ENCODE results near the gene CHKB. TPM values are rescaled to one million over a fixed set of nuclear protein-coding genes. Genes with fewer than 3 reads are reported as not detected.

CHKB gene
- total RNA-seq, 1 donor from 2014 or later: 36.0 TPM

- intact Hi-C loops (cut with DNase I): no loop called here
- ATAC-seq (ENCODE audit: poor library complexity) (no peak), DNase-seq (no peak)
These were observed 21.0 kb upstream of the CHKB start for GRCh38 chr22:50603511-50604255.

DNA sequence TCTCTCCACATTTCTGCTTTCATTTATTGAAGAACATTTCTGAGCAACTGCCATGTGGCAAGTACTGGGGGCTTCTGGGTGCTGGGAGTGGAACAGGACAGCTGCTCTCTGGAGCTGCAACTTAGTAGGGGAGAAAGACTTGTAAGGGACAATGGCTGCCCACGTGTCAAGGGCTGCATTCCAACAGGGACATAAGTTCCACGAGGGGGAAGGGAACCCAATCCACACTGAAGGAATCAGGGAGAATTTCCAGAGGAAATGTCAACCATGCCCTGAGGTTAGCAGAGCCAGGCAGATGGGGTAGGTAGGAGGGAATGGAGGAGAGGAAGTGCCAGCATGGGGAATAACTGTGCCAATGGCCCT lies 19.7 kb upstream of the CHKB start:
- intact Hi-C loops (cut with DNase I): no loop called here
- DNase-seq: no peak
- no peak for ATAC-seq (ENCODE audit: poor library complexity)

DNA sequence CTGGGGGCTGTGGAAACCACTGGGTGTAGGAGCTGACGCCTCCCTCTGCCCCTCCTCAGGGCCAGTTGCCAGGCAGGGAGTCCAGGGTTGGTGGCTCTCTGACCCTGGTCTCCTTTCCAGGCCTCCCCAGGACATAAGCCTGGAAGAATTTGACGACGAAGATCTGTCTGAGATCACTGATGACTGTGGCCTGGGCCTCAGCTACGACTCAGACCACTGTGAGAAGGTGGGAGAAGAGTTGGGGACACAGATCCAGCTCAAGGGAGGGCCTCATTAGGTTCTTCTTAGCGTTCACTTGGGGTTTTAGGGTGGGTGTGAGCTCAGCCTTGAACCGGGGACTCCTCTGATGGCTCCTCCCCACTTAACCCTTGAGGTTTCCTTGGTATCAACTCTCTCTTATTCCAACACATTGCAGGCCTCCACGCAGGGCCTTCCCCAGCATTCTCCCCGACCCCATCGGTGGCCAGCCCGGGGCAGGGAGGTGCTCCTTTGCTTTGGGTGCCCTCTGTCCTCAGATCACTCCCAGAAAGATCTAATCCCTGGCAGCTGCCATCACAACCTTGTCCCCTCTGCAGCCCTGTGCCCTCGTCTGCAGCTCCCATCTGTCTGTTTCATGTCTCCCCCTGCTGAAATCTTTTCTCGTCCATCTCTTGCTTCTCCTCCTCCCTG lies 19.2 kb upstream of the CHKB start:
- DNase-seq: no peak
- ATAC-seq (ENCODE audit: poor library complexity): no peak
- intact Hi-C loops (cut with DNase I): no loop called here

DNA sequence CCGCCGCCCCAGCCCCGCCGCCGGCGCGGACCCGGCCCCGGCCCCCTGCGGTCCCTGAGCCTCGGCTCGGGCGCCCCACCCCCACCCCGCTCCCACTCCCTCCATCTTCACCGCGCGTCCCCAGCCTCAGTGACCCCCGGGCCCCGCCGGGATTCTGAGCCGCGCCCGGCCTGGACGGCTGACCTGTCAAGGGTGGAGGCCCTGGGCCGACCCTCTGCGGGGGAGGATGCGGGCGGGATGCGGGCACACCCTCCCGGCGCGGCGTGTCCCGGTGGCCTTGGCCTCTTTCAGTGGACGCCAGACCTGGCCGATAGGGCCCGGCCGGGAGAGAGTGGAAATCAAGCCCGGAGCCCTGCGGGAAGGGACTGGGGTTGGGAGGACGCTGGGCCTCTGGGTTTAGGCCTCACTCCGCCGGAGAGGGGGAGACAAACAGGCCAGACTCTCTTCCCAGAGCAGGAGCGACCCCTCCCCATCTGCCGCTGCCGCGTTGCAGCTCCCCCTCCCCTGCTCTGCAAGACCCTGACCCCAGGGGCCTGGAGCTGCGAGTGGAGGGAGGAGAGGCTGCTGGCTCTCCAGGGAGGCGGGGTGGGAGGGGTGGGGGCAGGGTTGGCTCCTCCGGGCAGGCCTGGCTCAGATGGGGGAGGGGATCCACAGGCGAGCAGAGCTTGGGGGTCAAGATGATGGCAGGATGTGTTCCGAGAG lies 18.5 kb upstream of the CHKB start:
- intact Hi-C loops (cut with DNase I): no loop called here
- DNase-seq (no peak), ATAC-seq (ENCODE audit: poor library complexity) (no peak)

DNA sequence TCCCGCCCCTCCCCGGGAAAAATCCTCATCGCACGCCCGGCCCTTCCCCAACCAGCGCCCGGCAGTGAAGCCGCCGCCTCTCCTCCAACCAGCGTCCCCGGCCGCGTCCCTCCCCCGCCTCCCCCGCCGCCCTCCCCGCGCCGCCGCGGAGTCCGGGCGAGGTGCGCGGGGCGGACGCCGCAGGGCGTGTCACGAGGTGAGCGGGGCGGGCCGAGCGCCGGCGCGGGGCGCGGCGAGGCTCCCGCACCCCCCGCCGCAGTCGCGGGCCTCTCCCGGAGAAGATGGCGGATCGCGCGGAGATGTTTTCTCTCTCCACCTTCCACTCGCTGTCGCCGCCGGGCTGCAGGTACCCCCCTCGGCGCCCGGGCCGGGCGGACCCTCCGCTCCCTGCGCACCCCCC lies 17.9 kb upstream of the CHKB start, which contains the start of gene MAPK8IP2:
Gene MAPK8IP2 (plus strand): TSS at position 256 of the 400 bp plus-strand sequence. CDS start 26 bp downstream, at position 282.
- DNase-seq: no peak
- no peak for ATAC-seq (ENCODE audit: poor library complexity)
- intact Hi-C loops (cut with DNase I): no loop called here

GRCh38 chr22:50599816-50600455 lies 17.3 kb upstream of the CHKB start:
- ATAC-seq (ENCODE audit: poor library complexity) (peak; percentile 93), DNase-seq (peak; percentile 66)
- intact Hi-C loops (cut with DNase I): no loop called here

- ATAC-seq (ENCODE audit: poor library complexity) (no peak), DNase-seq (no peak)
- intact Hi-C loops (cut with DNase I): no loop called here
These were observed 14.4 kb upstream of the CHKB start for GRCh38 chr22:50597097-50597496.

- DNase-seq: no peak
These were observed 12.5 kb upstream of the CHKB start for GRCh38 chr22:50595189-50595588.

DNA sequence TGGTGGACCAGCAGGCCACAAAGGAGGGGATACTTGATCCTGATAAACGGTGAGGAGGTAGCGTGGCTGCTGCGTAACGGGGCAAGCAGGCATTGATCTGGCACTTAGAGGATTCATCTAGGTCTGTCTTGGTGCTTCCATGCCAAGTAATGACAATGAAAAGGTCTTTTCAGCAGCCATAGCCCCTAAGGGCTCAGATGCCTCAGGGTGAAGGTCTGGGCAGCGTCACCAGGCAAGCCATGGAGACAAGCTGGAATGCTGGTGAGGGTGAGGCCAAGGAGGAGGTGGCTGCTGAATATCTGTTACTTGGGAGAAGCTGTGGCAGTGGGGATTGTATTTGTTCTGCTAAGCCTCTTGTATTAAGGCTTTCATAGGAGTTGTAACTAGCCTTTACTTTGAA lies 4.8 kb upstream of the CHKB start:
- intact Hi-C loops (cut with DNase I): no loop called here
- no peak for ATAC-seq (ENCODE audit: poor library complexity)
- no peak for DNase-seq

More at GRCh38 chr22:50595189-50595588, 12.5 kb upstream of the CHKB start:
- intact Hi-C loops (cut with DNase I): no loop called here
- no peak for ATAC-seq (ENCODE audit: poor library complexity)

- DNase-seq (no peak), ATAC-seq (ENCODE audit: poor library complexity) (no peak)
- intact Hi-C loops (cut with DNase I): no loop called here
These were observed 3.8 kb upstream of the CHKB start for GRCh38 chr22:50586416-50586815.

GRCh38 chr22:50585781-50586180 lies 3.1 kb upstream of the CHKB start:
- DNase-seq (no peak), ATAC-seq (ENCODE audit: poor library complexity) (no peak)
- intact Hi-C loops (cut with DNase I): no loop called here

DNA sequence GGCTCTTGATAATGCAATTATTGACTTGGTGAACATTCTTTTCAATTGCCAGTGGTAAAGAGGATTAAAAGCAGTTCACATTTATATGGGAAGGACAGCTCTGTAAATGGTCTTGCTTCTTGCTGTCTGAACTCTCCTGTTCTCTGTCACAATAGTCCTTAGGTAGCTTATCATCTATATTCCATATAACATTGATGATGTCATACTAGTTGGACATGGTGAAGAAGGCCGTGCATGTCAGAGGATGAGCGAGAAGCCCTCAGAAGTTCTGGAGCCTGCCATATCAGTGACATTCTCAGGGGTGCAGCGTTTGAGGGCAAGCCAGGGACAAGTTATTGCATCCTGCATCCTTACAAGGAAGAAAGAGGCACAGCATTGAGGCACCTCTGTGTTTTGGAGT lies 2.6 kb upstream of the CHKB start:
- ATAC-seq (ENCODE audit: poor library complexity): no peak
- intact Hi-C loops (cut with DNase I): no loop called here
- no peak for DNase-seq

DNA sequence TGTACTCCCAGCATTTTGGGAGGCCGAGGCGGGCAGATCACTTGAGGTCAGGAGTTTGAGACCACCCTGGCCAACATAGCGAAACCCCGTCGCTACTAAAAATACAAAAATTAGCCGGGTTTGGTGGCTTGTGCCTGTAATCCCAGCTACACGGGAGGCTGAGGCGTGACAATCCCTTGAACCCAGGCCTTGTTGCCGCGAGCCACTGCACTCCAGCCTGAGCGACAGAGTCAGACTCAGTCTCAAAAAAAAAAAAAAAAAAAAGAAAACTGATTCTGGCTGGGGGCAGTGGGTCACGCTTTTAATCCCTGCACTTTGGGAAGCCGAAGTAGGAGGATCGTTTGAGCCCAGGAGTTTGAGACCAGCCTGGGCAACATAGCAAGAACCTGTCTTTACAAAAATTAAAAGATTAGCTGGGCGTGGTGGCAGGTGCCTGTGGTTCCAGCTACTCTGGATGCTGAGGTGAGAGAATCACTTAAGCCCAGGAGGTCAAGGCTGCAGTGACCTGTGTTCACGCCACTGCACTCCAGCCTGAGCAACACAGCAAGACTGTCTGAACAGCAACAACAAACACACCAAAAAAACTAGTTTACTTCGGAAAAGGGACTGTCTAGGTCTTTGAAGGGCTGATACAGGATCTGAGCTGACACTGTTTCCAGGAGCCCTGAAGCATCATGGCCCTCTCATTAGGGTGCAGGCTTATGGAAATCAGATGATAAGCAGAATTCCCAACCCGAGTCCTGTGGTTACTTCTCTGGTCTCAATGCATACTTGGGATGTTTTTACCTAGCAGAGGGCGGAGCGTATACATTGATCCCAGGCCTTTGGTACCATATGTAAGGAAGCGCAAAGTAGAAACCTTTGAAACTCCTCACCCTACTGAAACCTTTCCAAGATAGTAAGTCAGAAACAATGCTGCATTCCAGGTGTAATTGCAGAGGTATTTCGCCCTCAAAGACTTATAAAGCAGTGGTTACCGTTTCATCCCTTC lies 1.8 kb upstream of the CHKB start:
- ATAC-seq (ENCODE audit: poor library complexity): no peak
- DNase-seq: peak; percentile 8
- intact Hi-C loops (cut with DNase I): loop anchor here (5.0 kb wide), 1 partner anchor 48 kb away; no protein-coding TSS in a partner anchor

GRCh38 chr22:50583294-50583861 lies 729 bp upstream of the CHKB start:
- ATAC-seq (ENCODE audit: poor library complexity): peak; percentile 28
- intact Hi-C loops (cut with DNase I): loop anchor here (5.0 kb wide), 1 partner anchor 49 kb away; no protein-coding TSS in a partner anchor

GRCh38 chr22:50581950-50582492 lies 628 bp downstream of the CHKB start:
- intact Hi-C loops (cut with DNase I): loop anchor here (5.0 kb wide), 1 partner anchor 50 kb away; no protein-coding TSS in a partner anchor
- DNase-seq (no peak), ATAC-seq (ENCODE audit: poor library complexity) (no peak)

More at GRCh38 chr22:50583294-50583861, 729 bp upstream of the CHKB start:
- peak; percentile 28 for DNase-seq

DNA sequence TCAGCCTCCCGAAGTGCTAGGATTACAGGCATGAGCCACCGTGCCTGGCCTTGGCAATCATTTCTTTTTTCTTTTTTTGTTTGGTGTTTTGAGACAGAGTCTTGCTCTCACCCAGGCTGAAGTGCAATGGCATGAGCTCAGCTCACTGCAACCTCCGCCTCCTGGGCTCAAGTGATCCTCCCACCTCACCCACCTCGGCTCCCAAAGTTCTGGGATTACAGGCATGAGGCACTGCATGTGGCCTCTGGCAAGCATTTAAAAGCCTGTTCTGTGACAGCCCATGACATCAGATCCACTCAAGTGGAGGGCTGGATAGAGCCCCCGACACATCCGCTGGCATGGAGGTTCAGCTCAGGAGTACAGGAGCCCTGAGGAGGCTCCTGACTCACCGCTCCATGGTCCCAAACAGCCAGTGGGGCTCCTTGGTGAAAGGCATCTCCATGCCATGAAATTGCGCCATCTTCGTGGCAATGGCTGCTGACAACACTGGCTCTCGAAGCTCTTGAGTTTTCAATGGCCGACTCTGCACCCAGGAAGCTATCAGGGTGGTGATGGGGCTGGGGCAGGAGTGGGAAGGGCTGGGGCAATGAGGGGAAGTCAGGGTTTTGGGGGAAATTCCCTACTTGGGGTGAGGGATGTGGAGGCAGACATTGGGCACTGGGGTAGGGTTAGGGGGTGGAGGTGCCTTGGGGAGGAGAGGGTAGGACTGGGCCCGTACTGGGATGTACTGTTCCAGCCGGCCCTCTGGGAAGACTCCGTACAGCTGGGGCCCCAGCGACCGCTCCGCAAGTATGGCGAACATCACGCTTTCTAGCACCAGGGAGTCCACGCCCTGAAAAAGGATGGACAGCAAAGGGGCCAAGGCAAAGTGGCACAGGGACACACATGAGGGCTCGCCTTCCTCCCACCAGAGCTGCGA lies 1.4 kb downstream of the CHKB start:
- ATAC-seq (ENCODE audit: poor library complexity) (no peak), DNase-seq (peak; percentile 41)
- intact Hi-C loops (cut with DNase I): loop anchor here (5.0 kb wide), 1 partner anchor 51 kb away; no protein-coding TSS in a partner anchor

Data from Right ventricle myocardium superior (tissue), 1 donor.